ENCODE results near the gene GALNTL6. TPM values are rescaled to one million over a fixed set of nuclear protein-coding genes. Genes with fewer than 3 reads are reported as not detected.

GALNTL6 gene
- total RNA-seq, 1 experiment from 2014 or later, result not detected

DNA sequence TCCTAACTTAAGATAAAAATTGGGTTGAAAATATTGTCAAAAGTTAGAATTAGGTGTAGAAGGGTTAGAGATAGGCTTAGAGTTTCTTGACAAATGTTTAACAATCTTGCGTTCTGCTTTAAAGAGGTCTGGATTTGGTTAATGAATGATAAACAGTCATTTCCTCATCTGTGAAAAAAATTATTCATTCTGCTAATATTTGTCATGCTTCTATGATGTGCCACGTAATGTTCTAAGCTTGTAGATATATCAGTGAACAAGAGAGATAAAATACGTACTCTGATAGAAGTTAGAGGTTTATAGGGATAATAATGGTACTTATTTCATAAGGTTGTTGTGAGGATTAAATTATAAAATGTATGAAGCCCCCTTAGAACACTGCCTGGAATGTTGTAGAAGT is 912.4 kb downstream of the GALNTL6 start:
- intact Hi-C loops (cut with micrococcal nuclease), result no loop called here
- TF ChIP-seq POLR2AphosphoS5 (IDR thresholded peaks at IDR 0.05; ENCODE audit: low read depth, low read length), result no peak
- no peak for TF ChIP-seq CBX3 (IDR thresholded peaks at IDR 0.05; ENCODE audit: low read depth)
- no peak for TF ChIP-seq FOSL1 (IDR thresholded peaks at IDR 0.05; ENCODE audit: low read depth)
- TF ChIP-seq SRF (IDR thresholded peaks at IDR 0.05; ENCODE audit: low read depth), result no peak
- TF ChIP-seq SIN3A (IDR thresholded peaks at IDR 0.05; ENCODE audit: low read depth), result no peak
- Histone ChIP-seq H3K27ac (ENCODE audit: low read depth, low read length) (no peak overlapping the region), H3K4me3 (replicated peaks in 1 of 2; ENCODE audit: low read depth in 1 of 2, low read length in 2 of 2) (no peak overlapping the region), H3K9ac (ENCODE audit: low read length) (no peak overlapping the region), H4K20me1 (ENCODE audit: insufficient read depth) (no peaks in the 10 kb centered on the region), H3K9me2 (ENCODE audit: insufficient read depth) (no peaks in the 10 kb centered on the region), H3K4me1 (ENCODE audit: control insufficient read depth in 1 of 2, insufficient read depth in 2 of 2, low read length in 2 of 2) (no peaks in the 10 kb centered on the region), H3K79me2 (ENCODE audit: insufficient read depth, low read length) (no peaks in the 10 kb centered on the region), H3K4me2 (ENCODE audit: low read length) (no peak overlapping the region), H3K27me3 (ENCODE audit: insufficient read depth, low read length) (no peaks in the 10 kb centered on the region), H2AFZ (ENCODE audit: low read depth, low read length, poor library complexity, severe bottlenecking) (no peak overlapping the region), H3K36me3 (ENCODE audit: control insufficient read depth in 1 of 2, insufficient read depth in 2 of 2, low read length in 2 of 2) (no peaks in the 10 kb centered on the region), H3K9me3 (ENCODE audit: control insufficient read depth in 1 of 2, insufficient read depth in 1 of 2, low read depth in 1 of 2, low read length in 2 of 2) (no peaks in the 10 kb centered on the region)
- ChIA-PET POLR2A (no interaction called here), RAD21 (ENCODE audit: low non-redundant PET in 1 of 2, low total read pairs in 2 of 2, uncharacterized antibody in 2 of 2, unreplicated experiment in 2 of 2) (no interaction called here), CTCF (no interaction called here)
- ATAC-seq (no peak), DNase-seq (ENCODE audit: low read depth, low spot score) (no peak)
- no TSS peak for BruUV-seq (replicated peaks)

DNA sequence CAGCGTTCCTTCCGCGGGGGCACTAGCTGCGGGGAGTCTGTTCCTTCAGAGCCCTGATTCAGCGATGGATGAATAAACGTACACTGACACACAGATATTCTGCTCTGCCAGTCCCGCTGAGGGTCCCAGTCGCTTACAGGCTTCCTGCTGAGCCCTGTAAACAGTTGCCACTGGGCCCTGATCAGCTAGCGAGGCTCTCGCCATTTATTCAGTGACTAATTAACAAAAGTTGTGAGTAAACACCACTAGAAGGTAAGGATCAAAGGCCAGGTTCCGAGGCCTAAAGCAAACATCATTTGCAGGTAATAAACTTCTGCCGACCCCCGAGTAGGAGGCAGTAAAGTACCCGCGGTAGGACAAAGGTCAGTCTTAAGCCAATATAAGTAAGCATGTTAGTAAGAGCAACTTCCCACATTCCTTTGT is 912.8 kb downstream of the GALNTL6 start:
- H3K9ac ChIP-seq (ENCODE audit: low read length), result no peak overlapping the region
- H3K4me2 ChIP-seq (ENCODE audit: low read length), result no peak overlapping the region
- no peaks in the 10 kb centered on the region for H4K20me1 ChIP-seq (ENCODE audit: insufficient read depth)
- POLR2A ChIA-PET, result no interaction called here
- BruUV-seq (replicated peaks), result no TSS peak
- TF ChIP-seq, protein P1, sequence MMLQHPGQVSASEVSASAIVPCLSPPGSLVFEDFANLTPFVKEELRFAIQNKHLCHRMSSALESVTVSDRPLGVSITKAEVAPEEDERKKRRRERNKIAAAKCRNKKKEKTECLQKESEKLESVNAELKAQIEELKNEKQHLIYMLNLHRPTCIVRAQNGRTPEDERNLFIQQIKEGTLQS (IDR thresholded peaks at IDR 0.05), result no peak
- TF ChIP-seq ZFX (IDR thresholded peaks at IDR 0.05) (no peak), RAD21 (IDR thresholded peaks at IDR 0.05; ENCODE audit: low read depth) (no peak), SIN3A (IDR thresholded peaks at IDR 0.05; ENCODE audit: low read depth) (no peak), POLR2A (IDR thresholded peaks at IDR 0.05; ENCODE audit: borderline replicate concordance, extremely low read depth, insufficient read depth, insufficient read length) (no peak), EGR1 (IDR thresholded peaks at IDR 0.05; ENCODE audit: low read depth) (no peak), CEBPB (IDR thresholded peaks at IDR 0.05; ENCODE audit: low read depth) (no peak), FOSL1 (IDR thresholded peaks at IDR 0.05; ENCODE audit: low read depth) (no peak), CBX3 (IDR thresholded peaks at IDR 0.05; ENCODE audit: low read depth) (no peak), ZNF274 (IDR thresholded peaks at IDR 0.05; ENCODE audit: low read depth, low read length) (no peak)
- TF ChIP-seq, protein P2, sequence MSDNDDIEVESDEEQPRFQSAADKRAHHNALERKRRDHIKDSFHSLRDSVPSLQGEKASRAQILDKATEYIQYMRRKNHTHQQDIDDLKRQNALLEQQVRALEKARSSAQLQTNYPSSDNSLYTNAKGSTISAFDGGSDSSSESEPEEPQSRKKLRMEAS (IDR thresholded peaks at IDR 0.05), result no peak
- TF ChIP-seq, protein P3, sequence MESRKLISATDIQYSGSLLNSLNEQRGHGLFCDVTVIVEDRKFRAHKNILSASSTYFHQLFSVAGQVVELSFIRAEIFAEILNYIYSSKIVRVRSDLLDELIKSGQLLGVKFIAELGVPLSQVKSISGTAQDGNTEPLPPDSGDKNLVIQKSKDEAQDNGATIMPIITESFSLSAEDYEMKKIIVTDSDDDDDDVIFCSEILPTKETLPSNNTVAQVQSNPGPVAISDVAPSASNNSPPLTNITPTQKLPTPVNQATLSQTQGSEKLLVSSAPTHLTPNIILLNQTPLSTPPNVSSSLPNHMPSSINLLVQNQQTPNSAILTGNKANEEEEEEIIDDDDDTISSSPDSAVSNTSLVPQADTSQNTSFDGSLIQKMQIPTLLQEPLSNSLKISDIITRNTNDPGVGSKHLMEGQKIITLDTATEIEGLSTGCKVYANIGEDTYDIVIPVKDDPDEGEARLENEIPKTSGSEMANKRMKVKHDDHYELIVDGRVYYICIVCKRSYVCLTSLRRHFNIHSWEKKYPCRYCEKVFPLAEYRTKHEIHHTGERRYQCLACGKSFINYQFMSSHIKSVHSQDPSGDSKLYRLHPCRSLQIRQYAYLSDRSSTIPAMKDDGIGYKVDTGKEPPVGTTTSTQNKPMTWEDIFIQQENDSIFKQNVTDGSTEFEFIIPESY (IDR thresholded peaks at IDR 0.05; ENCODE audit: extremely low read depth, insufficient replicate concordance, low read length), result no peak
- TF ChIP-seq, protein P4, sequence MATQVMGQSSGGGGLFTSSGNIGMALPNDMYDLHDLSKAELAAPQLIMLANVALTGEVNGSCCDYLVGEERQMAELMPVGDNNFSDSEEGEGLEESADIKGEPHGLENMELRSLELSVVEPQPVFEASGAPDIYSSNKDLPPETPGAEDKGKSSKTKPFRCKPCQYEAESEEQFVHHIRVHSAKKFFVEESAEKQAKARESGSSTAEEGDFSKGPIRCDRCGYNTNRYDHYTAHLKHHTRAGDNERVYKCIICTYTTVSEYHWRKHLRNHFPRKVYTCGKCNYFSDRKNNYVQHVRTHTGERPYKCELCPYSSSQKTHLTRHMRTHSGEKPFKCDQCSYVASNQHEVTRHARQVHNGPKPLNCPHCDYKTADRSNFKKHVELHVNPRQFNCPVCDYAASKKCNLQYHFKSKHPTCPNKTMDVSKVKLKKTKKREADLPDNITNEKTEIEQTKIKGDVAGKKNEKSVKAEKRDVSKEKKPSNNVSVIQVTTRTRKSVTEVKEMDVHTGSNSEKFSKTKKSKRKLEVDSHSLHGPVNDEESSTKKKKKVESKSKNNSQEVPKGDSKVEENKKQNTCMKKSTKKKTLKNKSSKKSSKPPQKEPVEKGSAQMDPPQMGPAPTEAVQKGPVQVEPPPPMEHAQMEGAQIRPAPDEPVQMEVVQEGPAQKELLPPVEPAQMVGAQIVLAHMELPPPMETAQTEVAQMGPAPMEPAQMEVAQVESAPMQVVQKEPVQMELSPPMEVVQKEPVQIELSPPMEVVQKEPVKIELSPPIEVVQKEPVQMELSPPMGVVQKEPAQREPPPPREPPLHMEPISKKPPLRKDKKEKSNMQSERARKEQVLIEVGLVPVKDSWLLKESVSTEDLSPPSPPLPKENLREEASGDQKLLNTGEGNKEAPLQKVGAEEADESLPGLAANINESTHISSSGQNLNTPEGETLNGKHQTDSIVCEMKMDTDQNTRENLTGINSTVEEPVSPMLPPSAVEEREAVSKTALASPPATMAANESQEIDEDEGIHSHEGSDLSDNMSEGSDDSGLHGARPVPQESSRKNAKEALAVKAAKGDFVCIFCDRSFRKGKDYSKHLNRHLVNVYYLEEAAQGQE (IDR thresholded peaks at IDR 0.05; ENCODE audit: low read depth), result no peak
- H2AFZ ChIP-seq (ENCODE audit: low read depth, low read length, poor library complexity, severe bottlenecking), result no peak overlapping the region
- H3K4me3 ChIP-seq (replicated peaks in 1 of 2; ENCODE audit: low read depth in 1 of 2, low read length in 2 of 2), result no peak overlapping the region
- no peaks in the 10 kb centered on the region for H3K79me2 ChIP-seq (ENCODE audit: insufficient read depth, low read length)
- H3K9me2 ChIP-seq (ENCODE audit: insufficient read depth), result no peaks in the 10 kb centered on the region
- no peak for DNase-seq (ENCODE audit: low read depth, low spot score)
- intact Hi-C loops (cut with micrococcal nuclease), result no loop called here
- CTCF ChIA-PET, result no interaction called here
- H3K4me1 ChIP-seq (ENCODE audit: control insufficient read depth in 1 of 2, insufficient read depth in 2 of 2, low read length in 2 of 2), result no peaks in the 10 kb centered on the region
- H3K27ac ChIP-seq (ENCODE audit: low read depth, low read length), result no peak overlapping the region
- RAD21 ChIA-PET (ENCODE audit: low non-redundant PET in 1 of 2, low total read pairs in 2 of 2, uncharacterized antibody in 2 of 2, unreplicated experiment in 2 of 2), result no interaction called here
- ATAC-seq, result no peak
- no peaks in the 10 kb centered on the region for H3K9me3 ChIP-seq (ENCODE audit: control insufficient read depth in 1 of 2, insufficient read depth in 1 of 2, low read depth in 1 of 2, low read length in 2 of 2)
- no peaks in the 10 kb centered on the region for H3K27me3 ChIP-seq (ENCODE audit: insufficient read depth, low read length)
- no peaks in the 10 kb centered on the region for H3K36me3 ChIP-seq (ENCODE audit: control insufficient read depth in 1 of 2, insufficient read depth in 2 of 2, low read length in 2 of 2)
